Measurements from ENCODE around the gene GTF3C2.

GTF3C2 gene

DNA sequence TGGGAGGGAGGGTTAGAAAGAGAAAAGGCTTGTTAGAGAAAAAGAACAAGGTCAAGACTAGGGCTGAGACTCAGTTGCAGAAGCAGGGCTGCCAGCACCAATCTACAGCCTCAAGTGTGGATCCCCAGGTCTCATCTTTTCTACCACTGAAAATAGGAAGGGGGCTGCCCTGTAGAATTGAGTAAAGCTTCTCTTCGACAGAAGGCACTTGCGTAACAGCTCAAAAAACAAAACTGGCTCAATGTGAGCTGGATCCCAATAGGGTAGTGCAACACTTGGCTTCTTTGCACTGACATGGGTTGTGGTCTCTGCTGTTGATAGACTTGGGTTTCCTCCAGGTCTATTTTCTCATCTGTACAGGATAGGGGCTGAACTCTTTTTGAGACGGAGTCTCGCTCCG lies 31.8 kb downstream of the GTF3C2 start:
- peaks cover 14% of the 10 kb centered on the region for H3K4me1 ChIP-seq (ENCODE audit: low read depth, poor library complexity, severe bottlenecking)
- no peaks in the 10 kb centered on the region for H4K20me1 ChIP-seq (ENCODE audit: insufficient read depth)
- TF ChIP-seq, protein P1, sequence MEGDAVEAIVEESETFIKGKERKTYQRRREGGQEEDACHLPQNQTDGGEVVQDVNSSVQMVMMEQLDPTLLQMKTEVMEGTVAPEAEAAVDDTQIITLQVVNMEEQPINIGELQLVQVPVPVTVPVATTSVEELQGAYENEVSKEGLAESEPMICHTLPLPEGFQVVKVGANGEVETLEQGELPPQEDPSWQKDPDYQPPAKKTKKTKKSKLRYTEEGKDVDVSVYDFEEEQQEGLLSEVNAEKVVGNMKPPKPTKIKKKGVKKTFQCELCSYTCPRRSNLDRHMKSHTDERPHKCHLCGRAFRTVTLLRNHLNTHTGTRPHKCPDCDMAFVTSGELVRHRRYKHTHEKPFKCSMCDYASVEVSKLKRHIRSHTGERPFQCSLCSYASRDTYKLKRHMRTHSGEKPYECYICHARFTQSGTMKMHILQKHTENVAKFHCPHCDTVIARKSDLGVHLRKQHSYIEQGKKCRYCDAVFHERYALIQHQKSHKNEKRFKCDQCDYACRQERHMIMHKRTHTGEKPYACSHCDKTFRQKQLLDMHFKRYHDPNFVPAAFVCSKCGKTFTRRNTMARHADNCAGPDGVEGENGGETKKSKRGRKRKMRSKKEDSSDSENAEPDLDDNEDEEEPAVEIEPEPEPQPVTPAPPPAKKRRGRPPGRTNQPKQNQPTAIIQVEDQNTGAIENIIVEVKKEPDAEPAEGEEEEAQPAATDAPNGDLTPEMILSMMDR (conservative IDR thresholded peaks at IDR 0.05; ENCODE audit: low read depth, low read length): no peak
- H3K27me3 ChIP-seq (ENCODE audit: insufficient read depth, low read depth): no peaks in the 10 kb centered on the region
- H3K9ac ChIP-seq: no peak overlapping the region
- no peak overlapping the region for H2AFZ ChIP-seq (ENCODE audit: low read depth)
- H3K36me3 ChIP-seq (ENCODE audit: insufficient read depth): no peaks in the 10 kb centered on the region
- no peak overlapping the region for H3K4me2 ChIP-seq
- no peaks in the 10 kb centered on the region for H3K79me2 ChIP-seq (ENCODE audit: insufficient read depth, low read depth)
- H3K4me3 ChIP-seq (IDR thresholded peaks at IDR 0.05; ENCODE audit: insufficient read depth, low read depth, low read length): no peak overlapping the region
- no peak overlapping the region for H3K27ac ChIP-seq

DNA sequence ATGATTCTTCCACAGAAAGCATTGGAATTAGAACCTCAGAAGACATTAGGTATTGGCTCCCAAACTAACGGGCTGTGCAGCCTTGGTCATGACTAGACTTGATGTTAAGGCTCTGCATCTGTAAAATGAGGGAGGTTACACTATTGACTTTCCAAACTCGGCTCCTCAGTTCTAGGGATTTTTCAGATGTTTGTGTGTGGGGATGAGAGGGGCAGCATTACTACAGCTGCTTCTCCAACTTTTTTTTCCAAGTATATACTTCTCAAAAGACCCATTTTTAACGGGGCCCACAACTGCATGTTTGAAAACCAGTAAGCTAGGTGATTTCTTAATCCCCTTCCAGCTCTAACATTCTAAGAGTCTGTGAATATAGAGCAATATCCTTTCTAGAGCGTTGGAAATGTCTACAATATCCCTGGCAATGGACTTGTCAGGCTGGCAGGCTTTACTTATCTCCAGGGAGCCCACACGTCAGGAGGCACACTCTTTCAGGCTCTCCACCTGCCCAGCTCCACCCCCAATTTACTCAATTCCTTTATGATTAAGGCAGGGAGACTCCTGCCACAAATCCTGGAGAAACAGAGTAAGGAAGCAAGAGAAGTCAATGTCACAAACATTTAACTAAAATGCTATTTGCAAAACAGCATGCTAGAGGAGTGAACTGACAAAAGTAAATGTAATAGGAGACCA lies 32.8 kb downstream of the GTF3C2 start:
- peak overlapping the region; percentile 77; the same call in 1 of the 2 replicates for H2AFZ ChIP-seq (ENCODE audit: low read depth)
- no peaks in the 10 kb centered on the region for H4K20me1 ChIP-seq (ENCODE audit: insufficient read depth)
- no peaks in the 10 kb centered on the region for H3K36me3 ChIP-seq (ENCODE audit: insufficient read depth)
- H3K79me2 ChIP-seq (ENCODE audit: insufficient read depth, low read depth): no peaks in the 10 kb centered on the region
- peaks cover 14% of the 10 kb centered on the region for H3K4me1 ChIP-seq (ENCODE audit: low read depth, poor library complexity, severe bottlenecking)
- TF ChIP-seq, protein P1 (conservative IDR thresholded peaks at IDR 0.05; ENCODE audit: low read depth, low read length): no peak
- H3K9ac ChIP-seq: peak overlapping the region; percentile 84
- no peaks in the 10 kb centered on the region for H3K27me3 ChIP-seq (ENCODE audit: insufficient read depth, low read depth)
- H3K27ac ChIP-seq: peak overlapping the region; percentile 57; the same call in 1 of the 2 replicates
- peak overlapping the region; percentile 92 for H3K4me3 ChIP-seq (IDR thresholded peaks at IDR 0.05; ENCODE audit: insufficient read depth, low read depth, low read length)
- H3K4me2 ChIP-seq: peak overlapping the region; percentile 71

DNA sequence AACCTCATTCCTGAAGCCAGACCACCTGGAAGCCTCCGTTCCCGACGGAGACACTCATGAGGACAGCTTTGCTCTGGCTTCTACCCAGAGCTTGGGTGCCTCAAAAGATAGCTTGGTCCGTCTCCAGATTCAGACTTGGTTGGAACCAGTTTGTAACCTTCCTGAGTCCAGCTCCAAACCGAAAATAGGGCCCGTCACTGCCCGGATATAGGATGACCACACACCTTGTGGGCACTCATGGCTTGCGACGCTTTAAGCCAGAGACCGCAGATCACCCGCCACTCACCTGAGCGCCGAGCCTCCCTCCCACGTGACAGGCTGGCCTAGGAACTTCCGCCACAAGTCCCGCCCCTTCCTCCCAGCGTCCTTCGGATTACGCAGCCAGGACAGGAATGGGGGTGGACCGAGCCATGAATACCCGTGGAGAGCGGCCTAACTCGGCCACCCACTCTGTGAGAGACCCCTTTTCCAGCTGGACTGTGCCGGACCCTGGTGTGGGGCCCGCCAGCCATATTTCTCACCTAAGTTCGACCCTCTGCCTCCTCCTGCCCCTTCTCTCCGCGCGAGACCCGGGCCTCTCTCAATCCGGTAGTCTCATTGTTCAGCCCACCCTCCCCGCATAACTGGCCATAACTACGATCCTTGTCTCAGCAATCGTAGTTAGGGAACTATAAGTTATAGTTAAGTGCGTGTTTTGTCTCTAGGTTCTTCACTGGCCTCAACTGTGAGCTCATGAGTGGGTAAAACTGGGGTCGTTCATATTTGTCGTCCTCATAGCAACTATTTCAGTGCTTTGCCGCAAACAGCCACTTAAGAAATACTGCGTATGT lies 33.6 kb downstream of the GTF3C2 start, which contains the start of gene MPV17:
Gene MPV17, minus strand, starts transcription at position 332 of the 830 bp plus-strand sequence. CDS start 580 bp downstream, outside the sequence.
- no peaks in the 10 kb centered on the region for H3K79me2 ChIP-seq (ENCODE audit: insufficient read depth, low read depth)
- H3K4me1 ChIP-seq (ENCODE audit: low read depth, poor library complexity, severe bottlenecking): peaks cover 14% of the 10 kb centered on the region
- TF ChIP-seq, protein P1 (conservative IDR thresholded peaks at IDR 0.05; ENCODE audit: low read depth, low read length): no peak
- peak within 1 kb of the TSS; percentile 84 for H3K9ac ChIP-seq
- no peaks in the 10 kb centered on the region for H4K20me1 ChIP-seq (ENCODE audit: insufficient read depth)
- H2AFZ ChIP-seq (ENCODE audit: low read depth): peak within 1 kb of the TSS; percentile 77
- peak within 1 kb of the TSS; percentile 71 for H3K4me2 ChIP-seq
- H3K27me3 ChIP-seq (ENCODE audit: insufficient read depth, low read depth): no peaks in the 10 kb centered on the region
- H3K36me3 ChIP-seq (ENCODE audit: insufficient read depth): no peaks in the 10 kb centered on the region
- peak within 1 kb of the TSS; percentile 92 for H3K4me3 ChIP-seq (IDR thresholded peaks at IDR 0.05; ENCODE audit: insufficient read depth, low read depth, low read length)
- H3K27ac ChIP-seq: peak within 1 kb of the TSS; percentile 57

DNA sequence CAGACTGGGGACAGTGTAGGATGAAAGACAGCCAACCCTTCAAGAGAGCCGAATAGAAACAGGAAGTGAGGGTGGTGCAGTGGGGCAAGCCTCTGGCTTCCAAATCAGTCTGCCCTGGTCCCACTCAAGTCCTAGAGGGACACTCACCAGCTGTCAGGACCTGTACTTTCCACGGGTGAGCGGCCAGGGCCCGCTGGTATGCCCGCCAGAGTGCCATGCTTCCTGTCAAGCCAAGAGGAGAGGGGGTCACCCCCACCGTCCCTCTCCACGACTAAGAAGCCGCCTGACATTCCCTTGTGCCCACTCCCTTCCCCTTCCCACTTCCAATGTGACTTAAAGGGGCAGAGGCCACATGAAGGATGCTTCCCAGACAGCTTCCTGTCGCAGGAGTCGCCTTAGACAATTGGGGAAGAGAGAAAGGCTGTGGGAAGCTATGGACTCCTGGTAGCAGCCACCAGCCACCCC lies 34.2 kb downstream of the GTF3C2 start:
- H2AFZ ChIP-seq (ENCODE audit: low read depth): peak overlapping the region; percentile 77
- no peaks in the 10 kb centered on the region for H3K79me2 ChIP-seq (ENCODE audit: insufficient read depth, low read depth)
- peaks cover 14% of the 10 kb centered on the region for H3K4me1 ChIP-seq (ENCODE audit: low read depth, poor library complexity, severe bottlenecking)
- no peaks in the 10 kb centered on the region for H3K36me3 ChIP-seq (ENCODE audit: insufficient read depth)
- H4K20me1 ChIP-seq (ENCODE audit: insufficient read depth): no peaks in the 10 kb centered on the region
- peak overlapping the region; percentile 61 for H3K4me3 ChIP-seq (IDR thresholded peaks at IDR 0.05; ENCODE audit: insufficient read depth, low read depth, low read length)
- no peaks in the 10 kb centered on the region for H3K27me3 ChIP-seq (ENCODE audit: insufficient read depth, low read depth)
- peak overlapping the region; percentile 84 for H3K9ac ChIP-seq
- peak overlapping the region; percentile 32; the same call in 1 of the 2 replicates for H3K27ac ChIP-seq
- peak overlapping the region; percentile 71 for H3K4me2 ChIP-seq
- TF ChIP-seq, protein P1 (conservative IDR thresholded peaks at IDR 0.05; ENCODE audit: low read depth, low read length): no peak
